ENCODE data around the gene OR52A5.
"Not testable (repeated sequence)": the region's sequence is repeated elsewhere in the genome, so short reads cannot be mapped to it uniquely, and the experiment has no call there.

Gene OR52A5

DNA sequence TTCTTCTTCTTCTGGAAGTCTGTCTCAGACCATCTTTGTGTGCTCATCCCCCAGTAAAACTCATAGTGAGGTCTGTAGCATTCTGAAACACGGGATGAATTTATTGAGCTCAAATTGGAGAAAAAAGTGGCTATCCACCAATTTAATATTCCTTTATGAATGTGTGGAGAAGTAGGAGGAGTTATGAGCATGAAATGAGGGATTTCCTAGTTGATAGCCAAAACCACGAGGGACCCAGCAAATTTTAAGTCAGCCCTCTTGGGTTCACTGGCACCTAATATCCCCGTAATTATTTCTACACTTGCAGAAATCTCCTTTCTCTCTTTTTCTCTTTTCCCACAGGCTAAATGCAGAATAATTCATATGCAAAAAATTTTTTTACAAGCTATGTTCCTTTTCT is 16.5 kb upstream of the OR52A5 start, which contains the start of gene OR52A1:
OR52A1 (minus strand) TSS at position 101 of the 400 bp plus-strand sequence. CDS start 2,388 bp downstream, outside the sequence.
- no peak within 1 kb of the TSS for H3K4me3 ChIP-seq (ENCODE audit: low read depth, low read length)
- TF ChIP-seq CTCF (IDR thresholded peaks at IDR 0.05; ENCODE audit: insufficient read depth, low read depth, low read length, missing control alignments): no peak
- no peak for DNase-seq (ENCODE audit: low read depth)

GRCh38 chr11:5153574-5154431 is 15.6 kb upstream of the OR52A5 start:
- DNase-seq (ENCODE audit: low read depth): no peak
- no peak for TF ChIP-seq CTCF (IDR thresholded peaks at IDR 0.05; ENCODE audit: insufficient read depth, low read depth, low read length, missing control alignments)
- H3K4me3 ChIP-seq (ENCODE audit: low read depth, low read length): no peak overlapping the region

- H3K4me3 ChIP-seq (ENCODE audit: low read depth, low read length): no peak overlapping the region
- no peak for TF ChIP-seq CTCF (IDR thresholded peaks at IDR 0.05; ENCODE audit: insufficient read depth, low read depth, low read length, missing control alignments)
- no peak for DNase-seq (ENCODE audit: low read depth)
Measured at GRCh38 chr11:5151713-5152153, 13.6 kb upstream of the OR52A5 start.

- DNase-seq (ENCODE audit: low read depth); H3K4me3 ChIP-seq (ENCODE audit: low read depth, low read length): not testable (repeated sequence)
Measured at GRCh38 chr11:5144206-5144605, 6.0 kb upstream of the OR52A5 start.

GRCh38 chr11:5137014-5137413 is 1.1 kb downstream of the OR52A5 start:
- no peak for DNase-seq (ENCODE audit: low read depth)
- H3K4me3 ChIP-seq (ENCODE audit: low read depth, low read length): no peak overlapping the region
- TF ChIP-seq CTCF (IDR thresholded peaks at IDR 0.05; ENCODE audit: insufficient read depth, low read depth, low read length, missing control alignments): no peak

GRCh38 chr11:5136261-5136660 is 1.9 kb downstream of the OR52A5 start:
- H3K4me3 ChIP-seq (ENCODE audit: low read depth, low read length): no peak overlapping the region
- no peak for TF ChIP-seq CTCF (IDR thresholded peaks at IDR 0.05; ENCODE audit: insufficient read depth, low read depth, low read length, missing control alignments)
- no peak for DNase-seq (ENCODE audit: low read depth)

DNA sequence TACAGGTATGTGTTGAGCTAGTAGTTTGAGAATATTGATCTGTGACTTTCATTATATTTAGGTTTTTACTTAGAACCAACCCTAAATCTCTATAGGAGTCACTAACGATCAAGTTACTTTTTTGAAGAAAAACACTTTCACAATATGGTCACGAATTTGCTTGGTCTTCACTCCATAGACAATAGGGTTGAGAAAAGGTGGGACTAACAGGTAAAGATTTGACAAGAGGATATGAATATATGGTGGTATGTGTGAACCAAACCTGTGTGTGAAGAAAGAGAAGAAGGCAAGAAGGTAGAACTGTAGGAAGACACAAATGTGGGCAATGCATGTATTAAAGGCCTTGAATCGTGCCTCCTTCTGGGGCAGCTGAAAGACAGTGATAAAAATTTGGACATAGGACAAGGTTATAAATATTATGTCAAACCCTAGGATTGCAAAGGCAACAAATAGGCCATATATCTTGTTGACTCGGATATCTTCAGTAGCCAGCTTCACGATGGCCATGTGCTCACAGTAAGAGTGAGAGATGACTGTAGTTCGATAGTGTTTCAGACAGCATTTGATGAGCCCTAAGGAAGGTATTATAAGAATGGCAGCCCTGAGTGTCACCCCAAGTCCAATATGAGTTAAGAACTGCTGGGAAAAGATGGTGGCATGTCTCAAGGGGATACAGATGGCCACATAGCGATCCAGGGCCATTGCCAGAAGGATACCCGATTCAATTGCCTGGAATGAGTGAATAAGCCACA is 6.4 kb downstream of the OR52A5 start:
- no peak for DNase-seq (ENCODE audit: low read depth)
- H3K4me3 ChIP-seq (ENCODE audit: low read depth, low read length): no peak overlapping the region
- TF ChIP-seq CTCF (IDR thresholded peaks at IDR 0.05; ENCODE audit: insufficient read depth, low read depth, low read length, missing control alignments): no peak

Data from GM12865 (cell line).